H1 (cell line): ENCODE data around the gene LFNG. TPM values are rescaled to one million over a fixed set of nuclear protein-coding genes. Genes with fewer than 3 reads are reported as not detected.

Source experiments
- CTCF ChIA-PET: fragments of 300-600 bp; sonication (Branson Sonifier 250); formaldehyde crosslinking; loops from one replicate; lab custom pipeline; 2021; ENCODE audit not compliant: partially characterized antibody; lab: Charles Lee
- POLR2A ChIA-PET: fragments of 300-600 bp; sonication (Branson Sonifier 250); formaldehyde crosslinking; loops from one replicate; lab custom pipeline; 2021; ENCODE audit warnings: inconsistent platforms; ENCODE audit not compliant: partially characterized antibody; lab: Charles Lee
- DNase-seq, 2 experiments: peaks; one replicate each; pipeline versions ENCODE4 v3.0.0 to v3.0.0-alpha.2; 2010 to 2022; ENCODE audit warnings: low spot score in 2 of 2, low read depth in 1 of 2, mixed read lengths in 1 of 2
- FAIRE-seq: peaks from 2 replicates; lab custom pipeline; 2011; peaks lifted over from hg19 to GRCh38; lab: Jason Lieb, UNC
- H2AFZ ChIP-seq: 2 replicates; pipeline ENCODE4 v1.8.1; 2012; ENCODE audit warnings: low read length, inconsistent platforms
- H2AK5ac ChIP-seq: 2 replicates; pipeline ENCODE4 v1.6.1; 2013; ENCODE audit warnings: low read depth, low read length
- H2BK120ac ChIP-seq: replicated peaks from 2 replicates; pipeline ENCODE3; 2013; ENCODE audit warnings: low read depth, low read length, inconsistent platforms
- H2BK12ac ChIP-seq: 2 replicates; pipeline ENCODE4 v1.6.1; 2013; ENCODE audit warnings: low read depth, low read length
- H2BK15ac ChIP-seq: 2 replicates; pipeline ENCODE4 v1.6.1; 2013; ENCODE audit warnings: low read length
- H2BK20ac ChIP-seq: 2 replicates; pipeline ENCODE4 v1.6.1; 2013; ENCODE audit warnings: low read length
- H2BK5ac ChIP-seq: 2 replicates; pipeline ENCODE4 v1.6.1; 2013; ENCODE audit warnings: low read depth, low read length
- H3K14ac ChIP-seq: 2 replicates; pipeline ENCODE4 v1.6.1; 2013; ENCODE audit warnings: inconsistent platforms; ENCODE audit not compliant: insufficient read length
- H3K18ac ChIP-seq: 2 replicates; pipeline ENCODE4 v1.6.1; 2013; ENCODE audit warnings: low read length; ENCODE audit errors: extremely low read depth
- H3K23ac ChIP-seq: 2 replicates; pipeline ENCODE4 v1.6.1; 2013; ENCODE audit warnings: inconsistent platforms; ENCODE audit not compliant: insufficient read length
- H3K23me2 ChIP-seq: 2 replicates; pipeline ENCODE4 v1.6.1; 2013; ENCODE audit warnings: low read depth, low read length
- H3K27ac ChIP-seq: 2 replicates; pipeline ENCODE4 v1.6.1; 2011; ENCODE audit warnings: low read depth, low read length, inconsistent platforms
- H3K27me3 ChIP-seq, 4 experiments: replicated peaks in 1 of 4; 1 replicate in 1 of 4; 2 replicates in 3 of 4; pipeline versions ENCODE4 v1.6.1 to v1.8.1; 2011 to 2013; ENCODE audit warnings: low read length in 3 of 4, mild to moderate bottlenecking in 3 of 4, inconsistent platforms in 2 of 4, mixed read lengths in 2 of 4, moderate library complexity in 1 of 4; ENCODE audit not compliant: control insufficient read depth in 3 of 4, insufficient read depth in 3 of 4; ENCODE audit errors: extremely low read depth in 1 of 4
- H3K36me3 ChIP-seq, 4 experiments: 2 replicates each; pipeline versions ENCODE4 v1.6.1 to v1.8.1; 2011 to 2013; ENCODE audit warnings: mild to moderate bottlenecking in 4 of 4, low read length in 3 of 4, moderate library complexity in 2 of 4, control low read depth in 1 of 4, inconsistent platforms in 1 of 4; ENCODE audit not compliant: insufficient read depth in 4 of 4, control insufficient read depth in 2 of 4
- H3K4ac ChIP-seq: replicated peaks from 2 replicates; pipeline ENCODE3; 2013; ENCODE audit warnings: low read length, low read depth, mixed read lengths, inconsistent platforms; ENCODE audit not compliant: insufficient read length
- H3K4me1 ChIP-seq, 4 experiments: replicated peaks in 1 of 4; 1 replicate in 1 of 4; 2 replicates in 3 of 4; pipeline versions ENCODE4 v1.6.1 to v1.8.1; 2011 to 2013; ENCODE audit warnings: low read length in 3 of 4, inconsistent platforms in 2 of 4, mixed read lengths in 1 of 4; ENCODE audit not compliant: insufficient read depth in 4 of 4, control insufficient read depth in 3 of 4
- H3K4me2 ChIP-seq, 2 experiments: 2 replicates each; pipeline versions ENCODE4 v1.6.1 to v1.8.1; 2011 to 2013; ENCODE audit warnings: low read depth in 2 of 2, low read length in 2 of 2, control low read depth in 1 of 2, inconsistent platforms in 1 of 2, mild to moderate bottlenecking in 1 of 2; ENCODE audit not compliant: insufficient read depth in 1 of 2
- H3K4me3 ChIP-seq, 4 experiments: fragments of 200-600, 300-600 bp in 1 of 4; sonication (generic), shearing (Covaris generic), sonication (Bioruptor Twin) in 1 of 4; 2 replicates each; pipeline versions ENCODE4 v1.5.1 to v1.8.1; 2011 to 2016; ENCODE audit warnings: low read length in 4 of 4, low read depth in 3 of 4, control low read depth in 2 of 4, inconsistent platforms in 2 of 4, mild to moderate bottlenecking in 2 of 4, mixed read lengths in 1 of 4, moderate library complexity in 1 of 4; ENCODE audit not compliant: insufficient read depth in 2 of 4; ENCODE audit errors: extremely low read depth in 1 of 4
- H3K56ac ChIP-seq: replicated peaks from 2 replicates; pipeline ENCODE3; 2013; ENCODE audit warnings: low read depth, mild to moderate bottlenecking, mixed read lengths, low read length, inconsistent platforms; ENCODE audit not compliant: insufficient read length
- H3K79me1 ChIP-seq: 2 replicates; pipeline ENCODE4 v1.6.1; 2013; ENCODE audit warnings: low read depth, low read length, control low read depth
- H3K79me2 ChIP-seq, 2 experiments: 2 replicates each; pipeline versions ENCODE4 v1.6.1 to v1.8.1; 2012 to 2013; ENCODE audit warnings: low read length in 2 of 2, mild to moderate bottlenecking in 2 of 2, inconsistent platforms in 1 of 2; ENCODE audit not compliant: insufficient read depth in 2 of 2, control insufficient read depth in 1 of 2
- H3K9ac ChIP-seq, 4 experiments: replicated peaks in 1 of 4; 1 replicate in 1 of 4; 2 replicates in 3 of 4; pipeline versions ENCODE4 v1.6.1 to v1.8.1; 2011 to 2013; ENCODE audit warnings: low read depth in 3 of 4, low read length in 3 of 4, control low read depth in 2 of 4, mild to moderate bottlenecking in 2 of 4, moderate library complexity in 2 of 4, inconsistent platforms in 1 of 4; ENCODE audit errors: extremely low read depth in 1 of 4
- H3K9me3 ChIP-seq, 2 experiments: 2 replicates each; pipeline versions ENCODE4 v1.6.1 to v1.8.1; 2012 to 2013; ENCODE audit warnings: mild to moderate bottlenecking in 2 of 2, moderate library complexity in 2 of 2, control low read depth in 1 of 2, inconsistent platforms in 1 of 2, low read depth in 1 of 2, low read length in 1 of 2, mixed read lengths in 1 of 2; ENCODE audit not compliant: insufficient read depth in 2 of 2
- H4K20me1 ChIP-seq, 2 experiments: replicated peaks in 1 of 2; 2 replicates each; pipeline versions ENCODE3 to v1.8.1; 2011 to 2013; ENCODE audit warnings: inconsistent platforms in 2 of 2, low read length in 2 of 2, mild to moderate bottlenecking in 1 of 2; ENCODE audit not compliant: insufficient read depth in 2 of 2, control insufficient read depth in 1 of 2
- H4K5ac ChIP-seq: 2 replicates; pipeline ENCODE4 v1.6.1; 2013; ENCODE audit warnings: low read length, low read depth, mixed read lengths, inconsistent platforms; ENCODE audit not compliant: insufficient read length
- H4K8ac ChIP-seq: 2 replicates; pipeline ENCODE4 v1.8.0; 2013; ENCODE audit warnings: mild to moderate bottlenecking, moderate library complexity, low read length, inconsistent platforms; ENCODE audit not compliant: insufficient read depth; ENCODE audit errors: extremely low read depth
- H4K91ac ChIP-seq: replicated peaks from 2 replicates; pipeline ENCODE3; 2013; ENCODE audit warnings: low read length, mixed read lengths, inconsistent platforms; ENCODE audit not compliant: insufficient read length
- ATF3 ChIP-seq: IDR thresholded peaks from 2 replicates; pipeline ENCODE4 v1.6.1; 2011; ENCODE audit warnings: low read depth, mild to moderate bottlenecking, low read length; ENCODE audit not compliant: insufficient read depth
- HDAC2 ChIP-seq, 2 experiments: fragments of 300-600 bp in 1 of 2; sonication (generic) in 1 of 2; IDR thresholded peaks; 2 replicates each; pipeline ENCODE4 v1.6.1; 2011 to 2012; ENCODE audit warnings: low read depth in 2 of 2, low read length in 2 of 2, mild to moderate bottlenecking in 2 of 2, moderate library complexity in 2 of 2, borderline replicate concordance in 1 of 2, inconsistent platforms in 1 of 2
- KDM1A ChIP-seq: fragments of 200-600, 300-600 bp; sonication (generic); IDR thresholded peaks from 2 replicates; pipeline ENCODE4 v1.7.1; 2016; ENCODE audit warnings: mild to moderate bottlenecking, low read length, borderline replicate concordance
- RNF2 ChIP-seq: fragments of 200-900, 300-1000 bp; sonication (generic); IDR thresholded peaks from 2 replicates; pipeline ENCODE4 v1.7.1; 2016; ENCODE audit warnings: borderline replicate concordance, low read depth, mild to moderate bottlenecking, antibody characterized with exemption, low read length; ENCODE audit not compliant: poor library complexity, severe bottlenecking; ENCODE audit errors: missing control alignments
- WGBS, 2 experiments: shearing (Covaris generic) in 1 of 2; methylation state at CpG; one replicate each; pipeline versions ENCODE4 v1.1.6 to v1.1.7; 2013 to 2015; ENCODE audit warnings: low lambda C conversion rate in 2 of 2, mixed read lengths in 2 of 2, inconsistent platforms in 1 of 2, low coverage in 1 of 2, missing lambda C conversion rate in 1 of 2; ENCODE audit not compliant: insufficient replicate concordance in 2 of 2, insufficient coverage in 1 of 2, insufficient read length in 1 of 2; ENCODE audit errors: extremely low coverage in 1 of 2, missing lambda C conversion rate in 1 of 2; 5-methylcytosine and 5-hydroxymethylcytosine counted together
- polyA plus RNA-seq, 7 experiments: library from polyadenylated mRNA; depleted of rRNA in 3 of 7; stranded (reverse) in 5 of 7; unstranded in 2 of 7; fragments of >200 nt in 5 of 7; fragments of 200-250 nt in 2 of 7; gene quantifications; 1 replicate in 5 of 7; 2 replicates in 1 of 7; 4 replicates in 1 of 7; pipeline versions ENCODE4 v1.2.1 to v1.2.3, GENCODE V29; 2011 to 2013; ENCODE audit warnings: missing spikeins in 2 of 7, mixed read lengths in 2 of 7
- total RNA-seq: library from RNA; stranded (reverse); fragmentation: NEBNext Ultra II Directional; extraction: Animal tissue kit (Norgen Biotek cat#: 25700); gene quantifications from 2 replicates; pipeline ENCODE4 v1.2.1, GENCODE V29; 2021

LFNG gene
- total and polyA plus RNA-seq, 2 of the 8 experiments (the other 6 are each of a cell fraction or from before 2014, with no cell fraction given), result 31.6 to 35.6 TPM

DNA sequence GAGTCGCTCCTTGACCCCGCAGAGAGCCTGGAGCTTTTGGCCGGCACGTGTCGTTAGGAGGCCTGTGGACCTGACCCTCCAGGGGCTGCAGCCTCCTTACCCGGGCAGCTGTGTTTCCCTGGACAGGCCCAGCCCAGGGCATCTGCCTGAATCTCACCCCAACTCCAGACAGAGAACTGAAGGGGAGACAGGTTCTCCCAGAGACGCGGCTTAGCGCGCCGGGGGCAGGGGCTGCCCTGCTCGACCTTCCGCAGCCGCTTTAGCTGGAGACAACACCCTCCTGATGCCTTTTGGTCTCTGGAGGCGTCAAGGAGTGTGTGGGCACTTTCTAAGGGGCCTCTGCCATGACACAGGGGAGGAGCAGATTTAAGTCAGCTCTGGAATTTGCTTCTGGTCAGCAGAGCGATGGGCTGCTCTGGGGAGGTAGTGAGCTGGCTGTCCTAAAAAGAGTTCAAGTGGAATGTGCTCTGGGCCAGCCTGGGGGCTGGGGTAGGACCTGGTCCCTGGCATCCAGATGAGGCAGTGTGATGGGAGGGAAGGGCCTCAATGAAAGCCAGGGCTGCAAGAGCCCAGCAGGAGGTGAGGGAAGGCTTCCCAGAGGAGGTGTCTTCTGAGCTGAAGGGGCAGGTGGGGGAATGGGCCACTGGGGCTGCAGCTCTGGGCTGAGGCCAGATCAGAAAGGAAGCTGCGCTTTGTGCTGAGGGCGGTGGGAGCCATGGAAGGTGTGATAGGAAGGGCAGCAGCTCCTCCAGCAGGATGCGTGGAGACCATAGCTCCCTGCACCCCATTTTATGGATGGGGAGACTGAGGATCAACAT lies 49.2 kb upstream of the LFNG start:
- Histone ChIP-seq H2BK120ac (peak overlapping the region; percentile 75), H3K4me3 (no peak overlapping the region), H2BK20ac (peak overlapping the region; percentile 90), H4K91ac (peak overlapping the region; percentile 35), H3K79me1 (no peaks in the 10 kb centered on the region), H4K20me1 (no peaks in the 10 kb centered on the region), H3K27me3 (no peaks in the 10 kb centered on the region; a peak in 2 of 7 replicates)
- no peak for FAIRE-seq
- POLR2A ChIA-PET, result interaction anchor here (0.6 to 1.6 kb wide), 9 partner anchors 10 to 173 kb away, joined by 3 to 7 read pairs (median 3); partner anchors contain the start of gene BRAT1
- no peak for TF ChIP-seq RNF2
- TF ChIP-seq HDAC2 (IDR thresholded peaks at IDR 0.05; ENCODE audit: borderline replicate concordance in 1 of 2, low read depth in 2 of 2, low read length in 2 of 2), result peak in 1 of 2 experiments; percentile 82; a peak in 2 of 4 replicates
- peak; percentile 97 for TF ChIP-seq KDM1A
- TF ChIP-seq ATF3, result no peak
- TF ChIP-seq, all 59 proteins: peak for 2
- Histone ChIP-seq H2AK5ac (peak overlapping the region; percentile 24; the same call in 1 of the 2 replicates), H3K18ac (peak overlapping the region; percentile 71), H3K14ac (no peak overlapping the region), H3K23ac (no peak overlapping the region), H3K23me2 (no peaks in the 10 kb centered on the region; the same call in 1 of the 2 replicates), H2BK15ac (peak overlapping the region; percentile 46; the same call in 1 of the 2 replicates), H4K8ac (no peak overlapping the region; the same call in 1 of the 2 replicates), H3K9me3 (no peaks in the 10 kb centered on the region), H3K56ac (no peak overlapping the region), H4K5ac (no peak overlapping the region), H3K4me1 (peaks cover 5 to 25% (median 18%) of the 10 kb centered on the region in 4 experiments), H3K4me2 (no peak overlapping the region), H3K79me2 (no peaks in the 10 kb centered on the region), H3K27ac (no peak overlapping the region), H3K4ac (peak overlapping the region; percentile 97), H2AFZ (no peak overlapping the region), H2BK12ac (peak overlapping the region; percentile 95; the same call in 1 of the 2 replicates), H3K36me3 (no peaks in the 10 kb centered on the region), H2BK5ac (peak overlapping the region; percentile 96; the same call in 1 of the 2 replicates), H3K9ac (no peak overlapping the region)
- 91% methylated on average over 19 of the region's 19 CpGs; no CpG with 5 or more reads in 1 of the 2 experiments for WGBS, 2 experiments
- CTCF ChIA-PET, result interaction anchor here (0.6 to 15.9 kb wide), 27 partner anchors 9 to 211 kb away, joined by 3 to 266 read pairs (median 7); no protein-coding TSS in a partner anchor
- DNase-seq, result no peak
